ENCODE results near the gene ACBD6.

DNA sequence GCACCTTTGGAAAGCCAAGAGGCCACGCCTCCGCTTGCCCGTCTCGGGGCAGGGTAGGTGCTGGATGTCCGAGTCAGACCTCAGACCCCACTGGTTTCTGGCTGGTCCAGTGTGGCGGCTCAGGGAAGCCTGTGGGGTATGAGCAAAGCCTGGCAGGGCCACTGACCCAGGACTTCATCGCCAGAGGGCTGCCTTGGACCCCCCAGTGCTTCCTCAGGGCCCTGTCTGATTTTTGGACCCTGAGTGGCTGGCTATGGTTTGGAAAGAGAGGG lies 251.9 kb downstream of the ACBD6 start:
- TF ChIP-seq POLR2A (IDR thresholded peaks at IDR 0.05; ENCODE audit: low read length), result no peak
- no peak for TF ChIP-seq GATA1 (IDR thresholded peaks at IDR 0.05; ENCODE audit: low read depth, low read length)

Measured in erythroblast (primary cell).